ENCODE data around the gene MMAB. TPM values are rescaled to one million over a fixed set of nuclear protein-coding genes. Genes with fewer than 3 reads are reported as not detected.

The MMAB gene
- total and polyA plus RNA-seq, 10 of the 15 experiments (the other 5 are each of a cell fraction or from before 2014, with no cell fraction given): 10.6 to 65.3 (median 45.2) TPM

GRCh38 chr12:109595321-109595902, 22.1 kb upstream of the MMAB start (continued):
- TF ChIP-seq, protein P1, sequence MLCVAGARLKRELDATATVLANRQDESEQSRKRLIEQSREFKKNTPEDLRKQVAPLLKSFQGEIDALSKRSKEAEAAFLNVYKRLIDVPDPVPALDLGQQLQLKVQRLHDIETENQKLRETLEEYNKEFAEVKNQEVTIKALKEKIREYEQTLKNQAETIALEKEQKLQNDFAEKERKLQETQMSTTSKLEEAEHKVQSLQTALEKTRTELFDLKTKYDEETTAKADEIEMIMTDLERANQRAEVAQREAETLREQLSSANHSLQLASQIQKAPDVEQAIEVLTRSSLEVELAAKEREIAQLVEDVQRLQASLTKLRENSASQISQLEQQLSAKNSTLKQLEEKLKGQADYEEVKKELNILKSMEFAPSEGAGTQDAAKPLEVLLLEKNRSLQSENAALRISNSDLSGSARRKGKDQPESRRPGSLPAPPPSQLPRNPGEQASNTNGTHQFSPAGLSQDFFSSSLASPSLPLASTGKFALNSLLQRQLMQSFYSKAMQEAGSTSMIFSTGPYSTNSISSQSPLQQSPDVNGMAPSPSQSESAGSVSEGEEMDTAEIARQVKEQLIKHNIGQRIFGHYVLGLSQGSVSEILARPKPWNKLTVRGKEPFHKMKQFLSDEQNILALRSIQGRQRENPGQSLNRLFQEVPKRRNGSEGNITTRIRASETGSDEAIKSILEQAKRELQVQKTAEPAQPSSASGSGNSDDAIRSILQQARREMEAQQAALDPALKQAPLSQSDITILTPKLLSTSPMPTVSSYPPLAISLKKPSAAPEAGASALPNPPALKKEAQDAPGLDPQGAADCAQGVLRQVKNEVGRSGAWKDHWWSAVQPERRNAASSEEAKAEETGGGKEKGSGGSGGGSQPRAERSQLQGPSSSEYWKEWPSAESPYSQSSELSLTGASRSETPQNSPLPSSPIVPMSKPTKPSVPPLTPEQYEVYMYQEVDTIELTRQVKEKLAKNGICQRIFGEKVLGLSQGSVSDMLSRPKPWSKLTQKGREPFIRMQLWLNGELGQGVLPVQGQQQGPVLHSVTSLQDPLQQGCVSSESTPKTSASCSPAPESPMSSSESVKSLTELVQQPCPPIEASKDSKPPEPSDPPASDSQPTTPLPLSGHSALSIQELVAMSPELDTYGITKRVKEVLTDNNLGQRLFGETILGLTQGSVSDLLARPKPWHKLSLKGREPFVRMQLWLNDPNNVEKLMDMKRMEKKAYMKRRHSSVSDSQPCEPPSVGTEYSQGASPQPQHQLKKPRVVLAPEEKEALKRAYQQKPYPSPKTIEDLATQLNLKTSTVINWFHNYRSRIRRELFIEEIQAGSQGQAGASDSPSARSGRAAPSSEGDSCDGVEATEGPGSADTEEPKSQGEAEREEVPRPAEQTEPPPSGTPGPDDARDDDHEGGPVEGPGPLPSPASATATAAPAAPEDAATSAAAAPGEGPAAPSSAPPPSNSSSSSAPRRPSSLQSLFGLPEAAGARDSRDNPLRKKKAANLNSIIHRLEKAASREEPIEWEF (IDR thresholded peaks at IDR 0.05; ENCODE audit: insufficient replicate concordance, low read depth, low read length): no peak

GRCh38 chr12:109594556-109595317, 21.4 kb upstream of the MMAB start:
- WGBS (ENCODE audit: insufficient coverage, insufficient replicate concordance, low lambda C conversion rate, missing lambda C conversion rate): 93% methylated on average over 15 of the region's 15 CpGs
- no peaks in the 10 kb centered on the region for H3K27me3 ChIP-seq (replicated peaks in 1 of 2; ENCODE audit: control insufficient read depth in 2 of 2, insufficient read depth in 2 of 2, low read length in 1 of 2)

More at GRCh38 chr12:109594556-109595317, 21.4 kb upstream of the MMAB start:
- H3K4me1 ChIP-seq (ENCODE audit: control insufficient read depth, insufficient read depth, low read length): peaks cover 4% of the 10 kb centered on the region; the same call in 1 of the 2 replicates
- DNase-seq (ENCODE audit: low read depth, low spot score) (no peak), FAIRE-seq (no peak), ATAC-seq (no peak)
- ChIA-PET RAD21 (ENCODE audit: unreplicated experiment) (no interaction called here), CTCF (interaction anchor here (0.6 to 0.9 kb wide), 4 partner anchors 22 to 182 kb away, joined by 3 read pairs; no protein-coding TSS in a partner anchor), POLR2A (interaction anchor here (0.5 kb wide), 1 partner anchor 761 kb away, joined by 4 read pairs; no protein-coding TSS in a partner anchor), SMC1A (ENCODE audit: uncharacterized antibody, unreplicated experiment) (no interaction called here)
- no peak overlapping the region for H2AFZ ChIP-seq (ENCODE audit: control insufficient read depth, low read depth, low read length)
- BruUV-seq (replicated peaks): no TSS peak
- H3K4me2 ChIP-seq (ENCODE audit: control insufficient read depth, insufficient read depth): no peak overlapping the region
- in situ Hi-C loops (cut with MboI): loop anchor here (5.0 kb wide), 1 partner anchor 183 kb away; no protein-coding TSS in a partner anchor
- no peak overlapping the region for H3K27ac ChIP-seq (ENCODE audit: control insufficient read depth, insufficient read depth)
- no peaks in the 10 kb centered on the region for H3K79me2 ChIP-seq (ENCODE audit: control insufficient read depth, insufficient read depth, low read length)
- H3K4me3 ChIP-seq: no peak overlapping the region
- 0 out of 2 replicates have a peak, but pooled peaks have one; percentile 20 for TF ChIP-seq POLR2A (IDR thresholded peaks at IDR 0.05; ENCODE audit: low read depth, low read length)
- TF ChIP-seq BRCA1 (IDR thresholded peaks at IDR 0.05; ENCODE audit: low read depth, low read length): no peak
- TF ChIP-seq YBX1 (IDR thresholded peaks at IDR 0.05): no peak
- TF ChIP-seq CBX5 (IDR thresholded peaks at IDR 0.05; ENCODE audit: low read depth): no peak
- TF ChIP-seq SMARCA5 (IDR thresholded peaks at IDR 0.05): no peak
- TF ChIP-seq ZNF217 (IDR thresholded peaks at IDR 0.05): no peak
- peak; percentile 32 for TF ChIP-seq USF1 (IDR thresholded peaks at IDR 0.05; ENCODE audit: borderline replicate concordance, extremely low read length, insufficient read depth, low read depth, low read length)
- H3K9ac ChIP-seq (ENCODE audit: control insufficient read depth, insufficient read depth, low read length): no peak overlapping the region
- H3K9me3 ChIP-seq (replicated peaks; ENCODE audit: control insufficient read depth, insufficient read depth, low read length): no peaks in the 10 kb centered on the region
- no peaks in the 10 kb centered on the region for H4K20me1 ChIP-seq (ENCODE audit: control insufficient read depth, insufficient read depth)
- peaks cover 2 to 4% of the 10 kb centered on the region in 2 experiments; a peak in 3 of 4 replicates for H3K36me3 ChIP-seq (ENCODE audit: control insufficient read depth in 2 of 2, insufficient read depth in 2 of 2, low read length in 1 of 2)
- intact Hi-C loops (cut with micrococcal nuclease; ENCODE audit: unreplicated experiment): no loop called here

Data from GM12878 (cell line).